Heart left ventricle (tissue), 13 donors: ENCODE measurements around the gene PSD4.

Experiments used
- CTCF ChIP-seq, 12 donors: fragments of 200-600 bp; sonication (generic) in 4 of 12; IDR thresholded peaks; one replicate each; pipeline versions ENCODE4 v1.5.0 to v1.8.0; 2018 to 2022; ENCODE audit warnings: antibody characterized with exemption in 12 of 12, mild to moderate bottlenecking in 5 of 12
- POLR2A ChIP-seq, 2 donors: fragments of 450-650 bp; IDR thresholded peaks; one replicate each; pipeline ENCODE4 v1.6.1; 2017; ENCODE audit warnings: antibody characterized with exemption in 2 of 2, mild to moderate bottlenecking in 2 of 2, moderate library complexity in 2 of 2
- donor health status: ischemic (EF 13 %, LVEDD 7.1; RV severe dilation, severe dysfunction).
- donor health status: DM: no; HTN: yes; CAD: no.
- donor health status: DM: no; HTN: no; CAD: no.
- donor health status: ischemic (EF 25% LVEDD 6.9; RV normal size, moderate dysfunction).
- donor health status: ischemic (EF 25% LVEDD 5.7; RV mildly dilated, moderate dysfunction).
- donor health status: ischemic (EF 35%, LVEDD 5.7; RV mildly dilated, moderate dysfunction).
- donor health status: nonischemic (EF 11% LVEDD 7.7; RV severe dilation, severe dysfunction).
- donor health status: DM: yes; HTN: yes; CAD: no.
- donor health status: PGD.
- donor health status: ischemic (EF 29% LVEDD 5.4; RV normal size, mild dysfunction).
- donor health status: nonischemic (EF 23%, LVEDD 6.1; RV moderate dilation, normal function).

- TF ChIP-seq CTCF (IDR thresholded peaks at IDR 0.05) (no peak), POLR2A (IDR thresholded peaks at IDR 0.05) (no peak)
Measured at GRCh38 chr2:113230531-113230930, 56.8 kb downstream of the PSD4 start.
